HL-60 (cell line): ENCODE results near the gene UBE2D1.

Source experiments
- DNase-seq, 2 experiments: peaks; one replicate each; pipeline ENCODE4 v3.0.0-alpha.2; 2010 to 2020; ENCODE audit warnings: low read depth in 1 of 2, low spot score in 1 of 2
- H3K27ac ChIP-seq: fragments of 250-450 bp; sonication (Bioruptor Pico); replicated peaks from 2 replicates; pipeline ENCODE4 v1.5.1; 2020; ENCODE audit warnings: mild to moderate bottlenecking, moderate library complexity
- H3K27me3 ChIP-seq: fragments of 250-450 bp; sonication (Bioruptor Pico); 2 replicates; pipeline ENCODE4 v1.5.1; 2021; ENCODE audit warnings: mild to moderate bottlenecking, moderate library complexity; ENCODE audit not compliant: insufficient read depth, poor library complexity, severe bottlenecking
- H3K4me3 ChIP-seq: replicated peaks from 2 replicates; pipeline ENCODE4 v1.5.1; 2011; ENCODE audit warnings: mild to moderate bottlenecking, control low read depth, low read length; ENCODE audit not compliant: insufficient read depth
- CTCF ChIP-seq: IDR thresholded peaks from one replicate; pipeline ENCODE4 v1.5.1; 2011; ENCODE audit warnings: low read length, control low read depth, inconsistent platforms; ENCODE audit not compliant: insufficient read depth
- GABPA ChIP-seq: IDR thresholded peaks from 2 replicates; pipeline ENCODE4 v1.6.1; 2012; ENCODE audit warnings: low read depth
- POLR2AphosphoS5 ChIP-seq: IDR thresholded peaks from 2 replicates; pipeline ENCODE4 v1.6.1; 2012; ENCODE audit warnings: low read depth
- SPI1 ChIP-seq: IDR thresholded peaks from 2 replicates; pipeline ENCODE4 v1.6.1; 2012; ENCODE audit warnings: low read depth, mild to moderate bottlenecking, borderline replicate concordance
- TF ChIP-seq, protein P1 (sequence below): IDR thresholded peaks from 2 replicates; pipeline ENCODE4 v1.6.1; 2012; ENCODE audit warnings: low read depth; ENCODE audit not compliant: insufficient replicate concordance

UBE2D1 gene

GRCh38 chr10:58358314-58358933, 23.6 kb downstream of the UBE2D1 start:
- H3K27me3 ChIP-seq = no peaks in the 10 kb centered on the region
- no peak for TF ChIP-seq SPI1
- TF ChIP-seq GABPA = no peak
- no peak for TF ChIP-seq CTCF
- TF ChIP-seq POLR2AphosphoS5 = no peak
- TF ChIP-seq, protein P1, sequence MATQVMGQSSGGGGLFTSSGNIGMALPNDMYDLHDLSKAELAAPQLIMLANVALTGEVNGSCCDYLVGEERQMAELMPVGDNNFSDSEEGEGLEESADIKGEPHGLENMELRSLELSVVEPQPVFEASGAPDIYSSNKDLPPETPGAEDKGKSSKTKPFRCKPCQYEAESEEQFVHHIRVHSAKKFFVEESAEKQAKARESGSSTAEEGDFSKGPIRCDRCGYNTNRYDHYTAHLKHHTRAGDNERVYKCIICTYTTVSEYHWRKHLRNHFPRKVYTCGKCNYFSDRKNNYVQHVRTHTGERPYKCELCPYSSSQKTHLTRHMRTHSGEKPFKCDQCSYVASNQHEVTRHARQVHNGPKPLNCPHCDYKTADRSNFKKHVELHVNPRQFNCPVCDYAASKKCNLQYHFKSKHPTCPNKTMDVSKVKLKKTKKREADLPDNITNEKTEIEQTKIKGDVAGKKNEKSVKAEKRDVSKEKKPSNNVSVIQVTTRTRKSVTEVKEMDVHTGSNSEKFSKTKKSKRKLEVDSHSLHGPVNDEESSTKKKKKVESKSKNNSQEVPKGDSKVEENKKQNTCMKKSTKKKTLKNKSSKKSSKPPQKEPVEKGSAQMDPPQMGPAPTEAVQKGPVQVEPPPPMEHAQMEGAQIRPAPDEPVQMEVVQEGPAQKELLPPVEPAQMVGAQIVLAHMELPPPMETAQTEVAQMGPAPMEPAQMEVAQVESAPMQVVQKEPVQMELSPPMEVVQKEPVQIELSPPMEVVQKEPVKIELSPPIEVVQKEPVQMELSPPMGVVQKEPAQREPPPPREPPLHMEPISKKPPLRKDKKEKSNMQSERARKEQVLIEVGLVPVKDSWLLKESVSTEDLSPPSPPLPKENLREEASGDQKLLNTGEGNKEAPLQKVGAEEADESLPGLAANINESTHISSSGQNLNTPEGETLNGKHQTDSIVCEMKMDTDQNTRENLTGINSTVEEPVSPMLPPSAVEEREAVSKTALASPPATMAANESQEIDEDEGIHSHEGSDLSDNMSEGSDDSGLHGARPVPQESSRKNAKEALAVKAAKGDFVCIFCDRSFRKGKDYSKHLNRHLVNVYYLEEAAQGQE = no peak

GRCh38 chr10:58358947-58359346, 24.1 kb downstream of the UBE2D1 start:
- H3K27me3 ChIP-seq = no peaks in the 10 kb centered on the region
- H3K27ac ChIP-seq = no peak overlapping the region
- no peak for DNase-seq
- no peak overlapping the region for H3K4me3 ChIP-seq
- TF ChIP-seq POLR2AphosphoS5 (no peak), CTCF (no peak), SPI1 (no peak), GABPA (no peak)
- TF ChIP-seq, protein P1 = no peak

More at GRCh38 chr10:58358314-58358933, 23.6 kb downstream of the UBE2D1 start:
- DNase-seq = no peak
- no peak overlapping the region for H3K4me3 ChIP-seq
- H3K27ac ChIP-seq = no peak overlapping the region

GRCh38 chr10:58359541-58359940, 24.7 kb downstream of the UBE2D1 start:
- Histone ChIP-seq H3K27me3 (no peaks in the 10 kb centered on the region), H3K27ac (no peak overlapping the region), H3K4me3 (no peak overlapping the region)
- TF ChIP-seq GABPA (no peak), SPI1 (no peak), CTCF (no peak), POLR2AphosphoS5 (no peak)
- TF ChIP-seq, protein P1 = no peak
- DNase-seq = no peak
